Ishikawa (cell line): ENCODE data around the gene ILKAP.

Experiments
- CEBPB ChIP-seq: IDR thresholded peaks from 2 replicates; pipeline ENCODE4 v1.6.1; 2012
- CREB1 ChIP-seq: IDR thresholded peaks from 2 replicates; pipeline ENCODE4 v1.6.1; 2012; ENCODE audit warnings: low read depth
- EGR1 ChIP-seq: IDR thresholded peaks from 2 replicates; pipeline ENCODE4 v1.6.1; 2012
- FOXM1 ChIP-seq: IDR thresholded peaks from 2 replicates; pipeline ENCODE4 v1.6.1; 2012; ENCODE audit warnings: low read depth, borderline replicate concordance
- RAD21 ChIP-seq: IDR thresholded peaks from 2 replicates; pipeline ENCODE4 v1.6.1; 2012; ENCODE audit warnings: low read depth
- TAF1 ChIP-seq: IDR thresholded peaks from 2 replicates; pipeline ENCODE4 v1.6.1; 2012; ENCODE audit warnings: low read depth, mild to moderate bottlenecking
- YY1 ChIP-seq: IDR thresholded peaks from 2 replicates; pipeline ENCODE4 v1.6.1; 2012; ENCODE audit warnings: low read depth
- ZBTB7A ChIP-seq: IDR thresholded peaks from 2 replicates; pipeline ENCODE4 v1.6.1; 2012; ENCODE audit warnings: low read depth
- TF ChIP-seq, protein P1 (sequence below): IDR thresholded peaks from 2 replicates; pipeline ENCODE4 v1.6.1; 2012; ENCODE audit warnings: low read depth, mild to moderate bottlenecking

DNA sequence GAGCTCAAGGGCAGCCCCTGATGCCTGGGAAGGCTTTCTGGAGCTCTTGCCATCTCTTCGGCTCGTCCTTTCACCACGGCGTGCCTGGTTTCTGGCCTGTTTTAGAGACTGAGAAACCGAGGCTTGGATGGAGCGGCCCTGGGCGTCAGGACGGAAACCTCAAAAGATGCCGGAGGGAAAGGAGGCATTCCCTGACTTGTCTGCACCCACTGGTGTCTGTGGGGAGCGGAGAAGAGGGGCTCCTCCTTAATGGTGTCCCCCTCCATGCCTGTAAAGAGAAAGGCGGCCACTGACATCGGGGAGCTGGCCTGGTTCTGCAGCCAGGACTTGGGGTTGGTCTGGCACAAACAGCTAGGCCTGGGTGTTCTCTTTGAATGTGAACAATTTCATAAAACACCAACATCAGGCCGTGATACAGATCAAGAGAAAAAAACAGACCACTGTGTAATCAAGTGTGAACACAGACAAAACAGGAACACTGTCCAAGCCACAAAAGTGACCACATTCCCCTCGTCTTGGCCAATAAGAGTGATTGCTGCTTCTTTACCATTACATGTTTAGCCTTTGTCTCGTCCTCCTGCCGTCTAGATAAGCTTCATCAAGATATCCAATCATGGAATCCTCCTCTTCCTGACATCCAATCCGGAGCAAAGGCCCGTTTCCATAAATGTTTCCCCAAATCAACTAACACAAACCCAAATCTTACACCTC is 633 bp upstream of the ILKAP start:
- TF ChIP-seq CEBPB = no peak
- TF ChIP-seq TAF1 = no peak
- no peak for TF ChIP-seq RAD21
- TF ChIP-seq FOXM1 = no peak
- no peak for TF ChIP-seq YY1
- no peak for TF ChIP-seq EGR1
- TF ChIP-seq ZBTB7A = no peak
- TF ChIP-seq, protein P1, sequence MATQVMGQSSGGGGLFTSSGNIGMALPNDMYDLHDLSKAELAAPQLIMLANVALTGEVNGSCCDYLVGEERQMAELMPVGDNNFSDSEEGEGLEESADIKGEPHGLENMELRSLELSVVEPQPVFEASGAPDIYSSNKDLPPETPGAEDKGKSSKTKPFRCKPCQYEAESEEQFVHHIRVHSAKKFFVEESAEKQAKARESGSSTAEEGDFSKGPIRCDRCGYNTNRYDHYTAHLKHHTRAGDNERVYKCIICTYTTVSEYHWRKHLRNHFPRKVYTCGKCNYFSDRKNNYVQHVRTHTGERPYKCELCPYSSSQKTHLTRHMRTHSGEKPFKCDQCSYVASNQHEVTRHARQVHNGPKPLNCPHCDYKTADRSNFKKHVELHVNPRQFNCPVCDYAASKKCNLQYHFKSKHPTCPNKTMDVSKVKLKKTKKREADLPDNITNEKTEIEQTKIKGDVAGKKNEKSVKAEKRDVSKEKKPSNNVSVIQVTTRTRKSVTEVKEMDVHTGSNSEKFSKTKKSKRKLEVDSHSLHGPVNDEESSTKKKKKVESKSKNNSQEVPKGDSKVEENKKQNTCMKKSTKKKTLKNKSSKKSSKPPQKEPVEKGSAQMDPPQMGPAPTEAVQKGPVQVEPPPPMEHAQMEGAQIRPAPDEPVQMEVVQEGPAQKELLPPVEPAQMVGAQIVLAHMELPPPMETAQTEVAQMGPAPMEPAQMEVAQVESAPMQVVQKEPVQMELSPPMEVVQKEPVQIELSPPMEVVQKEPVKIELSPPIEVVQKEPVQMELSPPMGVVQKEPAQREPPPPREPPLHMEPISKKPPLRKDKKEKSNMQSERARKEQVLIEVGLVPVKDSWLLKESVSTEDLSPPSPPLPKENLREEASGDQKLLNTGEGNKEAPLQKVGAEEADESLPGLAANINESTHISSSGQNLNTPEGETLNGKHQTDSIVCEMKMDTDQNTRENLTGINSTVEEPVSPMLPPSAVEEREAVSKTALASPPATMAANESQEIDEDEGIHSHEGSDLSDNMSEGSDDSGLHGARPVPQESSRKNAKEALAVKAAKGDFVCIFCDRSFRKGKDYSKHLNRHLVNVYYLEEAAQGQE = no peak
- no peak for TF ChIP-seq CREB1
